ENCODE measurements around the gene PTRHD1. TPM values are rescaled to one million over a fixed set of nuclear protein-coding genes. Genes with fewer than 3 reads are reported as not detected.

Gene PTRHD1
- total RNA-seq, 1 donor from 2014 or later = 59.0 TPM

DNA sequence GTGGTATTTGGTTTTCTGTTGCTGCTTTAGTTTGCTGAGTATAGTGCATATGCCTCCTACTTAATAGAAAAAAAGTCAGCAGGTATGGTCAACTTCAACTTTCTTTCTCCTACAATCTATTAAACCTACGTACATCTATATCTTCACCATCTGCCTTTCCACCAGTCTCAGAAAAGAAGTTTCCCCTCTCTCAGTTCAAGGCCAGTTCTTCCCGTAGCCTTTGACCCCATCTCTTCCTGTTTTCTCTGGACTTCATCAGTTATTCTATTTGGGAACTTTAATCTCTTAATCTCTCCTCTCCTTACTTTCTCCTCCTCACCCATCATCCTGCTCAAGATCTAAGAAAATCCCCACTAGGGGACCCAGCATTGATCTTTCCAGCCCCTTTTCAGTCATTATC lies 5.7 kb downstream of the PTRHD1 start:
- H3K4me3 ChIP-seq (ENCODE audit: low read length in 3 of 3) = no peak overlapping the region
- H3K4me1 ChIP-seq (ENCODE audit: control insufficient read depth in 3 of 3, insufficient read depth in 3 of 3, low read length in 3 of 3) = peaks cover 0 to 3% (median 3%) of the 10 kb centered on the region in 3 donors
- peaks cover 3 to 10% (median 4%) of the 10 kb centered on the region in 3 donors for H3K36me3 ChIP-seq (ENCODE audit: control insufficient read depth in 3 of 3, insufficient read depth in 3 of 3, low read length in 3 of 3)
- H3K9me3 ChIP-seq (ENCODE audit: control insufficient read depth in 3 of 3, low read length in 3 of 3) = no peaks in the 10 kb centered on the region
- H3K9ac ChIP-seq (ENCODE audit: low read depth in 1 of 3, low read length in 3 of 3) = no peak overlapping the region
- H3K27ac ChIP-seq (ENCODE audit: low read depth, low read length) = no peak overlapping the region
- no peaks in the 10 kb centered on the region for H3K27me3 ChIP-seq (ENCODE audit: control insufficient read depth in 3 of 3, insufficient read depth in 3 of 3, low read length in 3 of 3)

- Histone ChIP-seq H3K36me3 (ENCODE audit: control insufficient read depth in 3 of 3, insufficient read depth in 3 of 3, low read length in 3 of 3) (peaks cover 3 to 10% (median 4%) of the 10 kb centered on the region in 3 donors), H3K27ac (ENCODE audit: low read depth, low read length) (no peak overlapping the region), H3K9me3 (ENCODE audit: control insufficient read depth in 3 of 3, low read length in 3 of 3) (no peaks in the 10 kb centered on the region), H3K9ac (ENCODE audit: low read depth in 1 of 3, low read length in 3 of 3) (no peak overlapping the region), H3K4me3 (ENCODE audit: low read length in 3 of 3) (no peak overlapping the region), H3K4me1 (ENCODE audit: control insufficient read depth in 3 of 3, insufficient read depth in 3 of 3, low read length in 3 of 3) (no peaks in the 10 kb centered on the region), H3K27me3 (ENCODE audit: control insufficient read depth in 3 of 3, insufficient read depth in 3 of 3, low read length in 3 of 3) (no peaks in the 10 kb centered on the region)
These were observed 7.4 kb downstream of the PTRHD1 start for GRCh38 chr2:24785671-24786321.

DNA sequence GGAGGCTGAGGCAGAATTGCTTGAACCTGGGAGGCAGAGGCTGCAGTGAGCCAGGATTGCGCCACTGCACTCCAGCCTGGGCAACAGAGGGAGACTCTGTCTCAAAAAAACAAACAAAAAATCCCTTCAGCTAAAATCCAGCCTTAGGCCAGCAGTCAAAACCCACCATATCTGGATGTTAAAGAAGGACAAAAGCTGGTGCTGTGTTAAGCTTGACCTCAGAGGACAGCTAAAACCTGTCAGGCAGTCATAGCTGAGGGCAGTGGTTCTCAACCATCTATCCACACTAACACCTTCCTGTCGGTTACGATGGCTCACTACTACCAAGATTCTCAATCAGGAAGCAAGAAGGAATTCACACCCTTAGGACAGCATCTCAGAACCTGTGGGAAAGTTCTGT lies 9.6 kb downstream of the PTRHD1 start:
- no peak overlapping the region for H3K4me3 ChIP-seq (ENCODE audit: low read length in 3 of 3)
- no peaks in the 10 kb centered on the region for H3K4me1 ChIP-seq (ENCODE audit: control insufficient read depth in 3 of 3, insufficient read depth in 3 of 3, low read length in 3 of 3)
- no peaks in the 10 kb centered on the region for H3K9me3 ChIP-seq (ENCODE audit: control insufficient read depth in 3 of 3, low read length in 3 of 3)
- no peak overlapping the region for H3K9ac ChIP-seq (ENCODE audit: low read depth in 1 of 3, low read length in 3 of 3)
- H3K27ac ChIP-seq (ENCODE audit: low read depth, low read length) = no peak overlapping the region
- no peaks in the 10 kb centered on the region for H3K36me3 ChIP-seq (ENCODE audit: control insufficient read depth in 3 of 3, insufficient read depth in 3 of 3, low read length in 3 of 3)
- no peaks in the 10 kb centered on the region for H3K27me3 ChIP-seq (ENCODE audit: control insufficient read depth in 3 of 3, insufficient read depth in 3 of 3, low read length in 3 of 3)

DNA sequence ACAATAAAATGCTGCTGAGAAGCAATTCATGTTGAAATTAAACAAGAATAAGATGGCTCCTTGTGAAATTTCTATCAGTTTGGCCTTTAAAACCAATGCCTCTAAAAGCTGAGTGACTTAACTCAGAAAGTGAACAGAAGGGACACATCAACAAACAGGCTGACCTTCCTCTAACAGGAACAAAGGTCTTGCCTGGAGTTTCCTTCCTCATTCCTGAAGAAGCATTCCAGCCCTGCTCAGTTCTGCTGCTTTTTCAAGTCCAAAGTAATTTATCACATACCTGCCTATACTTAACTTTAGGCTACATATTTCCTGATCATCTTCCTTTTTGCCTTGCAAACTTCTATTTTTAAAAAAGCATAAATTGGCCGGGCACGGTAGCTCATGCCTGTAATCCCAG lies 14.1 kb downstream of the PTRHD1 start:
- H3K9me3 ChIP-seq (ENCODE audit: control insufficient read depth in 3 of 3, low read length in 3 of 3) = no peaks in the 10 kb centered on the region
- no peaks in the 10 kb centered on the region for H3K27me3 ChIP-seq (ENCODE audit: control insufficient read depth in 3 of 3, insufficient read depth in 3 of 3, low read length in 3 of 3)
- H3K9ac ChIP-seq (ENCODE audit: low read depth in 1 of 3, low read length in 3 of 3) = no peak overlapping the region
- H3K36me3 ChIP-seq (ENCODE audit: control insufficient read depth in 3 of 3, insufficient read depth in 3 of 3, low read length in 3 of 3) = no peaks in the 10 kb centered on the region
- H3K27ac ChIP-seq (ENCODE audit: low read depth, low read length) = no peak overlapping the region
- H3K4me1 ChIP-seq (ENCODE audit: control insufficient read depth in 3 of 3, insufficient read depth in 3 of 3, low read length in 3 of 3) = no peaks in the 10 kb centered on the region
- no peak overlapping the region for H3K4me3 ChIP-seq (ENCODE audit: low read length in 3 of 3)

DNA sequence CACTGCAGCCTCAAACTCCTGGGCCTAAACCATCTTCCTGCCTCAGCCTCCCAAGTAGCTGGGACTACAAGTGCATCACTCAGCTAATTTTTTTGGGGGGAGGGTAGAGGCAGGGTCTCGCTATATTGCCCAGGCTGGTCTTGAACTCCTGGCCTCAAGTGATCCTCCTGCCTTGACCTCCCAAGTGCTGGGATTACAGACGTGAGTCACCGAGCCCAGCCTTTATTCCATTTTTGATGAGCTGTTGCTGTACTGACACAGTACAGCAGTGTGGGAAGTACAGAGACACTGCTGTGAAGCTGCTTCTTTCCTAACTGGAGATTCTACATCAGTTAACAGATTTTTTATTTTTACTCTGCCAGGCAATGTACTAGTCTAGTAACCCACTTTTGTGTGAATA lies 18.8 kb downstream of the PTRHD1 start:
- Histone ChIP-seq H3K4me1 (ENCODE audit: control insufficient read depth in 3 of 3, insufficient read depth in 3 of 3, low read length in 3 of 3) (no peaks in the 10 kb centered on the region), H3K9ac (ENCODE audit: low read depth in 1 of 3, low read length in 3 of 3) (no peak overlapping the region), H3K27me3 (ENCODE audit: control insufficient read depth in 3 of 3, insufficient read depth in 3 of 3, low read length in 3 of 3) (no peaks in the 10 kb centered on the region), H3K9me3 (ENCODE audit: control insufficient read depth in 3 of 3, low read length in 3 of 3) (no peaks in the 10 kb centered on the region), H3K36me3 (ENCODE audit: control insufficient read depth in 3 of 3, insufficient read depth in 3 of 3, low read length in 3 of 3) (peaks cover 3 to 5% (median 5%) of the 10 kb centered on the region in 3 donors), H3K4me3 (ENCODE audit: low read length in 3 of 3) (no peak overlapping the region), H3K27ac (ENCODE audit: low read depth, low read length) (no peak overlapping the region)

- Histone ChIP-seq H3K4me1 (ENCODE audit: control insufficient read depth in 3 of 3, insufficient read depth in 3 of 3, low read length in 3 of 3) (no peaks in the 10 kb centered on the region), H3K27me3 (ENCODE audit: control insufficient read depth in 3 of 3, insufficient read depth in 3 of 3, low read length in 3 of 3) (no peaks in the 10 kb centered on the region), H3K27ac (ENCODE audit: low read depth, low read length) (no peak overlapping the region), H3K4me3 (ENCODE audit: low read length in 3 of 3) (no peak overlapping the region), H3K9ac (ENCODE audit: low read depth in 1 of 3, low read length in 3 of 3) (no peak overlapping the region), H3K36me3 (ENCODE audit: control insufficient read depth in 3 of 3, insufficient read depth in 3 of 3, low read length in 3 of 3) (peaks cover 7 to 12% (median 10%) of the 10 kb centered on the region in 3 donors), H3K9me3 (ENCODE audit: control insufficient read depth in 3 of 3, low read length in 3 of 3) (no peaks in the 10 kb centered on the region)
These were observed 21.2 kb downstream of the PTRHD1 start for GRCh38 chr2:24771764-24772586.

- Histone ChIP-seq H3K4me3 (ENCODE audit: low read length in 3 of 3) (no peak overlapping the region), H3K9me3 (ENCODE audit: control insufficient read depth in 3 of 3, low read length in 3 of 3) (no peaks in the 10 kb centered on the region), H3K4me1 (ENCODE audit: control insufficient read depth in 3 of 3, insufficient read depth in 3 of 3, low read length in 3 of 3) (no peaks in the 10 kb centered on the region), H3K36me3 (ENCODE audit: control insufficient read depth in 3 of 3, insufficient read depth in 3 of 3, low read length in 3 of 3) (peaks cover 7 to 14% (median 12%) of the 10 kb centered on the region in 3 donors), H3K27ac (ENCODE audit: low read depth, low read length) (no peak overlapping the region), H3K27me3 (ENCODE audit: control insufficient read depth in 3 of 3, insufficient read depth in 3 of 3, low read length in 3 of 3) (no peaks in the 10 kb centered on the region), H3K9ac (ENCODE audit: low read depth in 1 of 3, low read length in 3 of 3) (no peak overlapping the region)
These were observed 22.1 kb downstream of the PTRHD1 start for GRCh38 chr2:24771061-24771460.

DNA sequence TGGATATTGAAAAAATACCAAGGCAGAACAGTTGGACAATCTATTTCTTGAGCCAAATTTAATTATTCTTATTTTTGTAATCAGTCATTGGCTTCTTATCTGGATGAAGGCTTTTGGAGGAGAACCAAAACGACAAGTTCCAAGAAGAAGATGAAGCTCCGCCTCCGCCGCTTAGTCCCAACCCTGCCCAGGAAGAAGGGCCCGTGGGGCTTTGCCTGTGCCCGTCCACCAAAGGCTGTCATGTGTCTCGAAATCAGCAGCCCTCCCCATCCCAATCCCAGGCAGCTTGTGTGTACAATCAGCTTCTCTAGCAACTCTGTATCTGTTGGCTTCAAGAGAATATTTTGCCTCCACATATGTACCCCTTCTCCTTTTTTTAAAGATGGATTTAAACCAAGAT lies 24.6 kb downstream of the PTRHD1 start:
- no peaks in the 10 kb centered on the region for H3K9me3 ChIP-seq (ENCODE audit: control insufficient read depth in 3 of 3, low read length in 3 of 3)
- H3K4me1 ChIP-seq (ENCODE audit: control insufficient read depth in 3 of 3, insufficient read depth in 3 of 3, low read length in 3 of 3) = no peaks in the 10 kb centered on the region
- H3K9ac ChIP-seq (ENCODE audit: low read depth in 1 of 3, low read length in 3 of 3) = no peak overlapping the region
- peaks cover 14 to 26% (median 25%) of the 10 kb centered on the region in 3 donors for H3K36me3 ChIP-seq (ENCODE audit: control insufficient read depth in 3 of 3, insufficient read depth in 3 of 3, low read length in 3 of 3)
- no peaks in the 10 kb centered on the region for H3K27me3 ChIP-seq (ENCODE audit: control insufficient read depth in 3 of 3, insufficient read depth in 3 of 3, low read length in 3 of 3)
- H3K4me3 ChIP-seq (ENCODE audit: low read length in 3 of 3) = no peak overlapping the region
- H3K27ac ChIP-seq (ENCODE audit: low read depth, low read length) = no peak overlapping the region

DNA sequence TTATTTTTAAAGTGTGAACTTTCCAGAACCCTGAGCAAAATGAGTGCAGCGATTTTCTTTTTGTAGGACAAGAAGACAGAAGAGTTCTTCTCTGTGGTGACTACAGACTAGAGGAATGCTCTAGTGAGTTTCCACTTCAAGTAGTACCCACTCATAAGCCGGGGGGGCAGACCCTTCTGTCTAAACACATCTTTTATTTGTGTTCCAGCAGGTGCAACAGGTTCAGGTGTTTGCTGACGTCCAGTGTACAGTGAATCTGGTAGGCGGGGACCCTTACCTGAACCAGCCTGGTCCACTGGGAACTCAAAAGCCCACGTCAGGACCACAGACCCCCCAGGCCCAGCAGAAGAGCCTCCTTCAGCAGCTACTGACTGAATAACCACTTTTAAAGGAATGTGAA lies 25.2 kb downstream of the PTRHD1 start:
- Histone ChIP-seq H3K4me1 (ENCODE audit: control insufficient read depth in 3 of 3, insufficient read depth in 3 of 3, low read length in 3 of 3) (no peaks in the 10 kb centered on the region), H3K4me3 (ENCODE audit: low read length in 3 of 3) (no peak overlapping the region), H3K27me3 (ENCODE audit: control insufficient read depth in 3 of 3, insufficient read depth in 3 of 3, low read length in 3 of 3) (no peaks in the 10 kb centered on the region), H3K9ac (ENCODE audit: low read depth in 1 of 3, low read length in 3 of 3) (no peak overlapping the region), H3K9me3 (ENCODE audit: control insufficient read depth in 3 of 3, low read length in 3 of 3) (no peaks in the 10 kb centered on the region), H3K36me3 (ENCODE audit: control insufficient read depth in 3 of 3, insufficient read depth in 3 of 3, low read length in 3 of 3) (peaks cover 14 to 26% (median 26%) of the 10 kb centered on the region in 3 donors), H3K27ac (ENCODE audit: low read depth, low read length) (no peak overlapping the region)

DNA sequence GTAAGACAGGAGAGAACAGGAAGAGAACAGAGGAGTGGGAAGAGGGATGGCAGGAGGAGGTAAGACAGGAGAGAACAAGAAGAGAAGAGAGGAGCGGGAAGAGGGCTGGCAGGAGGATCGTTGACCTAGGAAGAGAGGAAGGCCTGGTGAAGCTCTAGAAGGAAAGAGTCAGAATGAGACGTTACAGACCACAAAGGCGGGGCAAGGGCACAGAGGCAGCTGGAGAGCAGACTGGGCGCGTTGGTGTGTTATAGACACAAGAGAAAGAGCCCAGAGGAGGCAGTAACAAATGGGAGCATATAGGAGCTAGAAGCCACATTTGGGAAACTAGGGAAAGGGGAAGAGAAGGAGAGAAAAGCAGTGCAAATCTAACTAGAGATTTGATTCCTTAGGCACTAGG lies 26.6 kb downstream of the PTRHD1 start:
- H3K4me1 ChIP-seq (ENCODE audit: control insufficient read depth in 3 of 3, insufficient read depth in 3 of 3, low read length in 3 of 3) = no peaks in the 10 kb centered on the region
- H3K27ac ChIP-seq (ENCODE audit: low read depth, low read length) = no peak overlapping the region
- H3K36me3 ChIP-seq (ENCODE audit: control insufficient read depth in 3 of 3, insufficient read depth in 3 of 3, low read length in 3 of 3) = peaks cover 22 to 40% (median 40%) of the 10 kb centered on the region in 3 donors
- no peaks in the 10 kb centered on the region for H3K9me3 ChIP-seq (ENCODE audit: control insufficient read depth in 3 of 3, low read length in 3 of 3)
- H3K4me3 ChIP-seq (ENCODE audit: low read length in 3 of 3) = no peak overlapping the region
- H3K27me3 ChIP-seq (ENCODE audit: control insufficient read depth in 3 of 3, insufficient read depth in 3 of 3, low read length in 3 of 3) = no peaks in the 10 kb centered on the region
- H3K9ac ChIP-seq (ENCODE audit: low read depth in 1 of 3, low read length in 3 of 3) = no peak overlapping the region

All from skeletal muscle tissue (tissue), 4 donors.